Mucosa of stomach (tissue), 1 donor: ENCODE results near the gene IL31.

Experiments used
- H3K27me3 ChIP-seq: one replicate; pipeline ENCODE4 v1.7.0; 2013; ENCODE audit warnings: mild to moderate bottlenecking, low read length; ENCODE audit not compliant: control insufficient read depth, insufficient read depth
- H3K36me3 ChIP-seq: one replicate; pipeline ENCODE4 v1.7.0; 2013; ENCODE audit warnings: low read length; ENCODE audit not compliant: control insufficient read depth, insufficient read depth
- H3K4me1 ChIP-seq: one replicate; pipeline ENCODE4 v1.7.0; 2013; ENCODE audit warnings: mild to moderate bottlenecking, low read length; ENCODE audit not compliant: control insufficient read depth, insufficient read depth
- H3K4me3 ChIP-seq: one replicate; pipeline ENCODE4 v1.7.0; 2013; ENCODE audit warnings: low read length
- H3K9ac ChIP-seq: one replicate; pipeline ENCODE4 v1.7.0; 2013; ENCODE audit warnings: mild to moderate bottlenecking, low read length, moderate library complexity
- H3K9me3 ChIP-seq: one replicate; pipeline ENCODE4 v1.7.0; 2013; ENCODE audit warnings: mild to moderate bottlenecking, low read length, moderate library complexity; ENCODE audit not compliant: control insufficient read depth
- donor health status: Pancreatic carcinoma.

Gene IL31

DNA sequence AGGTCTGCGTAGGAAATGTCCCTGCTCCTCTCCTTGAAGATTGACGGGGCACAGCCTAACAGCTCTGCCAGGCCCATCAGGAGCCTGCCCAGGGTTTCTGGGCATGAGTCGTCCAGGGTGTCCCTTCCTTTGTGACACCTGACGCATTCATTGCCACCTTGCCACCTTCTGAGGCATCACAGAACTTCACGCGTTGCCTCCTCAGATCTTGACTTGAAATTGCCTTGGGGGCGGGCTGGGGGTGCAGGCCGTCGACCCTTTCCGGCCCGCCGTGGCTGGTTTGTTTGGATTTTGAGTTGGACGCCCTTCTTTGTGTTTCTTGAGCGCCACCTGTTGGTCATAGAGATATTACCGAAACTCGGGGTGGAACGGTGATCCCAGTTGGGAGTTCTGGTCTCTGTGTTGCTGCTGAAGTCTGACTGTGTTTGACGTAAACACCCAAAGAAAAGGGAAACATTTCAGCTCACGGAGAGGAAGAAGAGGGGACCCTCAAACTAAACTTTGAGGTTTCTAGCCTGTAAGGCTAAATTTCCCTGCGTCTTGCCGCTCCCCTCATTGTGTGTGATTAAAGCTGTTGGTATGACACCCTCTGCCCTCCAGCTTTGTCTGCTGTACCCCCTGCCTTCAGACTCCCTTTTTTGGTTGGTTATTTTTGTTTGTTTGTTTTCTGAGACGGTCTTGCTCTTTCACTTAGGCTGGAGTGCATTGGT, 50.8 kb downstream of the IL31 start:
- H3K9me3 ChIP-seq: no peaks in the 10 kb centered on the region
- H3K27me3 ChIP-seq: no peaks in the 10 kb centered on the region
- peak overlapping the region; percentile 47 for H3K9ac ChIP-seq
- peaks cover 7% of the 10 kb centered on the region for H3K36me3 ChIP-seq
- no peak overlapping the region for H3K4me3 ChIP-seq
- peaks cover 23% of the 10 kb centered on the region for H3K4me1 ChIP-seq
